Fibroblast of skin of abdomen (primary cell): ENCODE data around the gene HAUS5.
A peak's percentile ranks its signal among the peaks of the same experiment; 100 is the strongest.

Source experiments
- DNase-seq: peaks from one replicate; pipeline ENCODE4 v3.0.0-alpha.2; 2013

The HAUS5 gene

DNA sequence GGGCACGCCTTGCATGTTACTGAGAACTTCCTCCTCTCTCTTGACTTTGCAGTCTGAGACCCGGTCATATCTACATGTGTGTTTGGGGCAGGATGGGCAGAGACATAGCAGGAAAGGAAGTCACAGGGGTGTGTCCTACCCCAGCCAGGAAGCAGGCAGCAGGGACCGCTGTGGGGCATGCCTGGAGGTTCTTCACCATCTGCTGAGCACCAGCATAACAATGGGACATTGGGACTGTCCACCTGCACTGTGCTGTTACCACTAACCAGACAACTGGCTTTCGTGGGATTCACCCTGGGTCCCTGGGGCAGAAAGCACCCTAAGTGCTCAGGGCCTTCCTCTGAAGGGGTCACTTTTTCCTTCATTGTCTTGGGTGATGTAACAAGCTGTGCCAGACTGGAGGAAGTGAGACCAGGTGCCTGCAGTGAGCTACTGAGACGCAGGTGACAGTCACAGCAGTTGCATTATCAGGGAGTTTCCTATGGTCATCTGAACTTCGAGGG lies 2.6 kb upstream of the HAUS5 start:
- DNase-seq: no peak

DNA sequence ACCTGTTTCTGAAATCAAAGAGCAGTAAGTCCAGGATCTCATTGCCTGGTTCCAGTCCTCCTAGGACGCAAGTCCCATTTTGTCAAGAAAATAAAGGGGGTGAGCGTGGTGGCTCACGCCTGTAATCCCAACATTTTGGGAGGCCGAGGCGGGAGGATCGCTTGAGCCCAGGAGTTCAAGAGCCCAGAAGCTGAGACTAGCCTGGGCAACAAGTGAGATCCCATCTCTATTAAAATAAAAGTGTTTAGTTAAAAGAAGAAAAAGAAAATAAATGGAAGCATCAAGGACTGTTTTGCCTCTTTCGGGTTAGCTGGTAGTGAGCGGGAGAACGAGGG lies 344 bp upstream of the HAUS5 start:
- no peak for DNase-seq

DNA sequence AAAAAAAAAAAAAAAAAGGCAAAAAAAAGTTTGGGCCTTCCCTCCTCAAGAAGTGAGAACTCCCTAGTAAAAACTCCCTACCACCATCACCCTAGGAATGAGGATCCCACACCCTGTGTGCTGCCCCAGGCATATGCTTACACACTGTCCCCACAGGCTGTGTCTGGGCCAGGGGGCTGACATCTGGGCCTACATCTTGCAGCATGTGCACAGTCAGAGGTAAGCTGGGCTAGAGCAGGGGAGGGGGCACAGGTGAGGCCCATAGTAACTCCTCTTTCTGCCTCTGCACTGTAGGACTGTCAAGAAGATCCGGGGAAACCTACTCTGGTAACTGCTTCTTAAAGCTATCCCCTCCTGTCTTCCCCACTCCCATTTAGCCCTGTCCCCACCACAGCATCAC lies 1.0 kb downstream of the HAUS5 start:
- no peak for DNase-seq

DNA sequence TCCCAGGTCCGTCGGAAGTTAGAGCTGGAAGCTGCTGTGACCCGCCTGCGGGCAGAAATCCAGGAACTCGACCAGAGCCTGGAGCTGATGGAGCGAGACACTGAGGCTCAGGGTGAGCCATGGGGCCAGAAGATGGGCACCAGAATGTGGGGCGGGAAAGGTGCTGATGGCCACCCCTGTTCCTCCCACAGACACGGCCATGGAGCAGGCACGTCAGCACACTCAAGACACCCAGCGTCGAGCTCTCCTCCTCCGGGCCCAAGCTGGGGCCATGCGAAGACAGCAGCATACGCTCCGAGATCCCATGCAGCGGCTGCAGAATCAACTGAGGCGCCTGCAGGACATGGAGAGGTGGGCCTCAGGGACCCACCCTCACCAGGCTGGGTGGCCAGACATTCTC lies 2.5 kb downstream of the HAUS5 start:
- DNase-seq: no peak

DNA sequence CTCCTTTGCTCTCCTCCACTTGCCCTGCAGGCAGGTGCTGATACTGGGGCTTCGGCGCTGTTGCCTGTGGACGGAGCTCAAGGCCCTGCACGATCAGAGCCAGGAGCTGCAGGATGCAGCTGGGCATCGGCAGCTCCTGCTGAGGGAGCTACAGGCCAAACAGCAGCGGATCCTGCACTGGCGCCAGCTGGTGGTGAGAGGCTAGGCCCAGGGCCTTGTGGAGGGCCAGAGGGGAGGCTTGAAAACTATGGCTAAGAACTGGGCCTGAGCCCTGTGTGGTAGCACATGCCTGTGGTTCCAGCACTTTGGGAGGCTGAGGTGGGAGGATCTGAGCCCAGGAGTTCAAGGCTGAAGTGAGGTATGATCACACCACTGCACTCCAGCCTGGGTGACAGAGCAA lies 6.3 kb downstream of the HAUS5 start:
- DNase-seq: no peak

DNA sequence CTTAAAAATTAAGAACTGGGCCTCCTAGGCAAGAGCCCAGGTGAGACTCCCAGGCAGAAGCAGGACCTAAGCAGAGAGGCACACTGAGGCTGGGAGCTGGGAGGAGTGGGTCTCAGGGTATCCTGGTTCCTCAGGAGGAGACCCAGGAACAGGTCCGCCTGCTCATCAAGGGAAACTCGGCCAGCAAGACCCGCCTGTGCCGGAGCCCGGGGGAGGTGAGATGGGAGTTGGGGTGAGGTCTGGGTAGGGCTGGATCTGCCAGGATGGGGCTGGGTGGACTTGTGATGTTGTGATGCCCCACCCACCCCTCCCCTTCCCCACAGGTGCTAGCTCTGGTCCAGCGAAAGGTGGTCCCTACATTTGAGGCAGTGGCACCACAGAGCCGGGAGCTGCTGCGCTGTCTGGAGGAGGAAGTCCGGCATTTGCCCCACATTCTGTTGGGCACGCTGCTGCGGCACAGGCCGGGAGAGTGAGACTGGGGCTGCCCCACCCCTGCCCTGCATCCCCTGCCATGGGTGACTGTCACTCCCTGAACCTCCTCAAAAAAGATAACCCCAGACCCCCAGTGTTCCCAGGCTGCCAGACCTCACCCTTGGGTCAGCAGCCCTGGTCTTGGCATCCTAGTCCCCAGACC lies 6.9 kb downstream of the HAUS5 start:
- DNase-seq: no peak

DNA sequence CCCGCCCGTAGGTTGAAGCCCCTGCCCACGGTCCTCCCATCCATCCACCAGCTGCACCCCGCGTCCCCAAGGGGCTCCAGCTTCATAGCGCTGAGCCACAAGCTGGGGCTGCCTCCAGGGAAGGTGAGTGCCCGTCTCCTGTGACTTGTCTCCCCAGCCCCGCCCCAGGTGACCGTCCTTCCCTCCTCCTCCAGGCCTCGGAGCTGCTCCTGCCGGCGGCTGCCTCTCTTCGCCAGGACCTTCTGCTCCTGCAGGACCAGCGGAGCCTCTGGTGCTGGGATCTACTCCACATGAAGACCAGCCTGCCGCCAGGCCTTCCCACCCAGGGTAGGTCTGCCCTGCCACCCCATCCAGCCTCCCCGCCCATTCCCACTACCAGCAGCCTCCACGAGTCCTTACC lies 7.5 kb downstream of the HAUS5 start:
- no peak for DNase-seq

DNA sequence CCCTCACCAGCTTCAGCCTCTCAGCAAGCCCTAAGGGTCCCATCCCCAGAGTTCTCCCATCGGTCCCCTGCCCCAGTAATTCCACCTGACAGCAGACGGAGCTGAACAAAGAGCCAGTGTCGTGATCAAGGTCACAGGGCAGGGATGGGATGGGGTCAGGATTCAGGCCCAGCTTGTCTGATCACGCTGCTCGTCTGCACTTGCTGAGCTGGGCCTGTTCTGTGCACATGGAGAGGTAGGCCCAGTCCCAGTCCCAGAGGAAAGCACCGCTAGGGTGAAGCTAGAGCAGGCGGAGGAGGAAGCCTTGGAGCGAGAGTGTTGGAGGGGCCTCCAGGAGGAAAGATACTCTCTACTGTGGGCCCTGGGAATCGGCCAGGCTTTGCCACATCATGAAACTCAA lies 9.2 kb downstream of the HAUS5 start:
- no peak for DNase-seq

DNA sequence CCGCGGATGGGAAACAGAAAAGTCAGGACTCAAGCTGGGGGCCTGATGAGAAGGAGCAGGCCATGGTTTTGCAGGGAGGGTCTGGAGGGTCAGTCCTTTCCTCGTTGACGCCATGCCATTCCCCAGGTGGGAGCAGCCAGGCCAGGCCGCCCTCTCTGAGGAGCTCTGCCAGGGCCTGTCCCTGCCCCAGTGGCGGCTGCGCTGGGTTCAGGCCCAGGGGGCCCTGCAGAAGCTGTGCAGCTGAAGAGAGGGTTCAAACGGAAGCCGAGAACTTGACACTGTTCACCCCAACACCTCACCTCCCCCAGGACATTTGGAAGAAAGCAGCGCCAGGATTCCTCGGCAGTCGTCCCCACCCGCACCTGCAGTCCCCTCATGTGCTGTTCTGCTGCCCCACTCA lies 10.2 kb downstream of the HAUS5 start:
- DNase-seq: no peak

DNA sequence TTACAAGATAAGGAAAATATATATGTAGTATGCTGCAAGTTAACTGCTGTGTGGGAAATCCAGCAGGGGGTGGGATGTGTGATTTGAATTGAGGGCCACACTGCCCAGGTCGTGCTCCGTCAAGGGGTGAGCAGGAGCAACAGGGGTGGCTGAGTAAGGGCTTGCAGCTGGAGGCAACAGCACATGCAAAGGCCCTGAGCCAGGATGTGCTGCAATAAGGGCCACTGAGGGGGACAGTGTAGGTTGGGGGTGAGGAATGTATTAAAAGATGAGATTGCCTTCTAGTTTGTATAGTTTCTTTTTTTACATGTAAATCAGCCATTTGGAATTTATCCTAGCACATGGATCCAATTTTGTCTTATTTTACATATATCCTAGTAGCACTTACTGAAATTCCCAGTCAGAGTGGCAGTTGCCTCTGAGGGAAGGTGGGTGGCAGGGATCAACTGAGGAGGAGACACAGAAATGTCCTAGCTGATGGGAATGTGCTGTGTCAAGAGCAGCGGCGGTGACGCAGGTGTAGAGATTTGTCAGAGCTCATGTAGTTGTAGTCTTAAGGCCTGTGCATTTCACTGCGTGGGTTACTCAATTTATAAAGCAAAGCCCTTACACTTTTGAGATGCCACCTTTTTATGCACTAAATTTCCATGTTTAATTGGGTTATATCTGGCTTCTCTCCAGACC lies 10.9 kb downstream of the HAUS5 start:
- DNase-seq: no peak

DNA sequence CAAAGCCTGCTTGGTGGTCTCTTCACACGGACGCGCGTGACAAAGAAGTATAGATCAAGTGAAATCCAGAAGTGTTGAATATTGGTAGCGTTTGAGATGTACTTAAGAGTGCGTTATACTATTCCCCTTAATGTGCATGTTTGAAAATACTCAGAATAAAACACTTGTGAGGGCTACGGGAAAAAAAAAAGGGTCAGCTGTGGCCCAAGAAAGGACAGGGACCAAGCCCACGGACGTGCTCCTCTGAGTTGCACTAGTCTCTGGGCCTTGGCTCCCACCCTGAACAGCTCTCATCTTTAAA lies 15.7 kb downstream of the HAUS5 start:
- no peak for DNase-seq

DNA sequence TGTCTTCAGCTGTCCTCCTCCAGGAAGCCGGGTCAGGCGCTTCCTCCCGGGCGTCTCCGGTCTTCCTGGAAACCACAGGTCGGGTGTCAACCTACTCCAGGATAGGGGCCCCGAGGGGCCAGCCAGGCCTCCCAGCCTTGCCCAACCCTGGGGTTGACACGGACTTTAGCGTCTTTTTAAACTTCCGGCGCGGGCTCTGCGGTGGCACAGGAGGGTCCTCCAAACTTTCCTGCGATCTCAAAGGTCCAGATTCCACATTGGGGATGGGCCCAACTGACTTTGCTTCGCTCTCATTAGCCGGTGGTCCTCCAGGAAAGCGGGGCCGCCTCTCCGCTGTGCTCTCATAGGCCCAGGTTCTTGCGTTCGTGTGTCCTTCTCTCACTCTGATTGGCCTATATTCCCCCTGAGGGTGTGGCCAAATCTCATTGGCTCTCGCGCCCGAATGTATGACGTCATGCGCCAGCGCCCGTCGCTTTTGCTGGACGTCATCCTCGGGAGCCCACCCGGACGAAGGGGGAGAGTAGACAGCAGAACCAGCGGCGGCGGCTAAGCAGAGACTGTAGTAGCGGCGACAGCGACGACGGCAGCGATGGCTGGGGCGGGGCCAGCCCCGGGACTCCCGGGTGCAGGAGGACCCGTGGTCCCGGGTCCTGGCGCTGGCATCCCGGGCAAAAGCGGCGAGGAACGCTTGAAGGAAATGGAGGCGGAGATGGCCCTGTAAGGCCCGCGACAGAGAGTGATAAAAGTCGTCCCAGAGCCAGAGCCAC lies 16.2 kb downstream of the HAUS5 start, which contains the start of gene RBM42:
Gene RBM42 (plus strand): TSS at position 472 of the 767 bp plus-strand sequence. CDS start 118 bp downstream, at position 590.
- peak; percentile 99 for DNase-seq

DNA sequence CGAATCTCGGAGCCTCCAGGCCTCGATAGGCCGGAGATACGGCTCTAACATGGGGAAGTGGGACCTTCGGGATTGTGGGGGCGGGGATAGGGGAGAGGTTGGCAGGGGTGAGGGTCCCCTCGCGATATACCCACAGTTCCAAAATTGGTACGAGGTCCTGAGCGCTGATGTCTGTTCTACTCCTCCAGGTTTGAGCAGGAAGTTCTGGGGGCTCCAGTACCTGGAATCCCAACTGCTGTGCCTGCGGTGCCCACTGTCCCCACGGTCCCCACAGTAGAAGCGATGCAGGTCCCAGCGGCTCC lies 16.7 kb downstream of the HAUS5 start:
- DNase-seq: no peak

DNA sequence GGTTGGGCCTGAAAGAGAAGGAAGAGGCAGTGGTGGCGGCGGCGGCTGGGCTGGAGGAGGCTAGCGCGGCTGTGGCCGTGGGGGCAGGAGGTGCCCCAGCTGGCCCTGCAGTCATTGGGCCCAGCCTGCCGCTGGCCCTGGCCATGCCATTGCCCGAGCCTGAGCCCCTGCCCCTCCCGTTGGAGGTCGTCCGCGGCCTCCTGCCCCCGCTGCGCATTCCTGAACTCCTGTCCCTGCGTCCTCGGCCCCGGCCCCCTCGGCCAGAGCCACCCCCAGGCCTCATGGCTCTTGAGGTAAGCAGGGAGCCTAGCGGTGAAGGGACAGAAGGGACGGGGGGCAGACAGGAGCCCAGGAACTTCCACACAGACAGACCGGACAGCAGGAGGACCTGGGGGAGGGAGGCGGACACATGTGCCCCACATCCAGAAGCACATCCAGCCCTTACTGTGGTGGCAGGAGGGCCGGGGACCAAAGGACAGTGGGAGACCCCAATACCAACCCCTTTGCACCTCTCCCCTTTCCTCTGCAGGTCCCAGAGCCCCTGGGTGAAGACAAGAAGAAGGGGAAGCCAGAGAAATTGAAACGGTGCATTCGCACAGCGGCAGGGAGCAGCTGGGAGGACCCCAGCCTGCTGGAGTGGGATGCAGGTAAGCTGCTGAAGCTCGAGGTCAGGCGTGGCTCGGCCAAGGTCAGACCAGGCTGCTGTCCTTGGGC lies 21.3 kb downstream of the HAUS5 start:
- no peak for DNase-seq

DNA sequence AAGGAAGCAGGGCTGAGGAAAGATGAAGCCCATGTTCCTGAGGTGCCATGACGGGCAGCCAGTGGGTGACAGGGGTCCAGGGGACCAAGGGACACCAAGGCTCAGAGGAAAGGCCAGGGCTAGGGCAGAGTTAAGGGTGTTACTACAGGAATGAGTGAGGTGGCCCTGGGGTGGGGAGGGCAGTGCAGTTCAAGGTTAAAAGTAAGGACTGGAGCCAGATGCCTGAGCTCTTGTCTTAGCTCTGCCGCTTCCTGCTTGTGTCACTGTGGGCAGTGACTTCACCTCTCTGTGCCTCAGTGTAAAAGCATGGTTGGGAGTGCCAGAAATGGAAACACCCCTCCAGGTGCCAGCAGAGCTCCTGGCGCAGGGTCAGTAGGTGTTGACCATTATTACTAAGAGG lies 24.1 kb downstream of the HAUS5 start:
- DNase-seq: no peak

DNA sequence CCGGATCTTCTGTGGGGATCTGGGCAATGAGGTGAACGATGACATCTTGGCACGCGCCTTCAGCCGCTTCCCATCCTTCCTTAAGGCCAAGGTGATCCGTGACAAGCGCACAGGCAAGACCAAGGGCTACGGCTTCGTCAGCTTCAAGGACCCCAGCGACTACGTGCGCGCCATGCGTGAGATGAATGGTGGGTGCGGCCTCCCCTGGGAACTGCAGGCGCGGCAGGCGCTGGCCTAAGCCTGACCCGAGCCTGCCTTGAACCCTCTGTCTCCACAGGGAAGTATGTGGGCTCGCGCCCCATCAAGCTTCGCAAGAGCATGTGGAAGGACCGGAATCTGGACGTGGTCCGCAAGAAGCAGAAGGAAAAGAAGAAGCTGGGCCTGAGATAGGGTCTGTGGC lies 24.6 kb downstream of the HAUS5 start:
- no peak for DNase-seq

DNA sequence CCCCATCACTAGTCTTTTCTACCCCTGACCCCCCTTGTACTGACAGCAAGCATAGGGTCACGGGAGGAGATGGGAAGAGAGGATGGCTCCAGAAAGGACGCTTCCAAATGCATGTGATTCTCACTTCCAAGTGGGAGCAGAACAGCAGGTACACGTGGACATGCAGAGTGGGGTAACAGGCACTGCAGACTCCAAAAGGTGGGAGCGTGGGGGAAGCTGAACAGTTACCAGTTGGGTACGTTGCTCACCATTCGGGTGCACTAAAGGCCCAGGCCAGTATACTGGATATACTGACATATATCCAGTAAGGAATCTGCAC lies 26.7 kb downstream of the HAUS5 start:
- DNase-seq: no peak

DNA sequence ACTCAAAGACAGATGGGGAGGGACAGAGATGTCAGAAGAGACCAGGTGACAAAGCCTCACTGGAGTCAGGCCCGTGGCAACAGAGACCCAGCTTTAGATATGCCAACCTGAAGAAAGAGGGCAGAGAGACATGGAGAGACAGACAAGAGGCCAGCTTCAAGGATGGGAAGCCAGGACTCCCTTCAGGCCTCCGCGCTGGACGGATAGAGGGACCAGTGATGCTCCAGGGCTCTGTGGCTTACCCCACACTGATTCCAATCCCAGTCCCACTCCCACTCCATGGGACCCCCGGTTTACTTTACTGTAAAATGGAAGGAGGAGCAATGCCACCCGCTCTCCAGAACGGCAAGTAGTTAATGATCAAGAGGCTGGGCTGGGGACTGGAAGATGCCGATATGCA lies 27.3 kb downstream of the HAUS5 start:
- no peak for DNase-seq

DNA sequence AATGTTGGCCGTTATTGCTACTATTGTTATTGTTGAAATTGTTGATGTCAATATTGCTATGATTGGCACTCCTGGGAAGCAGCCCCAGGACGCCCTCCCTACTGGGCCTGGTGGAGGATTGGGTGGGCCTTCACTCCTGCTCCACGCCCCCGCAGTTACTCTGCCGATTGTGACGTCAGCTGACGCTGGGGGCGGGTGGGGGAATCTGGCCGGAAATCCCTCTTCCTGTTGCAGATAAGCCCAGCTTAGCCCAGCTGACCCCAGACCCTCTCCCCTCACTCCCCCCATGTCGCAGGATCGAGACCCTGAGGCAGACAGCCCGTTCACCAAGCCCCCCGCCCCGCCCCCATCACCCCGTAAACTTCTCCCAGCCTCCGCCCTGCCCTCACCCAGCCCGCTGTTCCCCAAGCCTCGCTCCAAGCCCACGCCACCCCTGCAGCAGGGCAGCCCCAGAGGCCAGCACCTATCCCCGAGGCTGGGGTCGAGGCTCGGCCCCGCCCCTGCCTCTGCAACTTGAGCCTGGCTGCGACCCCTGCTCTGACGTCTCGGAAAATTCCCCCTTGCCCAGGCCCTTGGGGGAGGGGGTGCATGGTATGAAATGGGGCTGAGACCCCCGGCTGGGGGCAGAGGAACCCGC lies 29.1 kb downstream of the HAUS5 start, which contains the start of gene ETV2:
Gene ETV2 (plus strand): TSS at position 231 of the 637 bp plus-strand sequence. CDS start 716 bp downstream, outside the sequence.
- DNase-seq: peak; percentile 39

DNA sequence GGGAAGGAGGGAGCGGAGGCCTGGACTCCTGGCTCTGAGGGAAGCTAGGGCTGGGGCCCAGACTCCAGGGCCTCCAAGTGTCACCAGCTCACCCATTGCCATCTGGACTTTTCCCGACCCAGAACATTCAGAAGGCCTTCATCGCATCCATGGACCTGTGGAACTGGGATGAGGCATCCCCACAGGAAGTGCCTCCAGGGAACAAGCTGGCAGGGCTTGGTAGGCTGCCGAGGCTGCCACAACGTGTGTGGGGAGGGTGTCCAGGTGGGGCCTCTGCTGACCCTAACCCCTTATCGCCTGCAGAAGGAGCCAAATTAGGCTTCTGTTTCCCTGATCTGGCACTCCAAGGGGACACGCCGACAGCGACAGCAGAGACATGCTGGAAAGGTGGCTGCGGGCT lies 29.8 kb downstream of the HAUS5 start:
- DNase-seq: no peak

DNA sequence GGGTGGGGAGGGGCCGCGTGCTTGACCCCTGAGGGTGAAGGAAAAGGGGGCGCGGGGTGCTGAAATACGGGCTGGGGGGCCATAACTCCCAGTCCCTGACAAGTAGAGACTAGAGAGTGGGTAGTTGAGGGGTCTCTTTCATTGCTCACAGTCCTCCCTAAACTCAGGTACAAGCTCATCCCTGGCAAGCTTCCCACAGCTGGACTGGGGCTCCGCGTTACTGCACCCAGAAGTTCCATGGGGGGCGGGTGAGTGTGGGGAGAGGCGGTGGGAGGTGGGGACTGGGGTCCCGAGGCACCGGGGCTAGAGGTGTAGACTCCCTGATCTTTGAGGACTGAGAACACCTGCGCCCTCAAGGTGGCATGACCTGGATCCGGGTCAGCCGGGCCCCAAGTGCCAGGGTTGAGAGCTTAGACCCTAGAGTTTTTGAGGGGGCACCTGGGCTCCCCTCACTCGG lies 30.3 kb downstream of the HAUS5 start:
- no peak for DNase-seq

DNA sequence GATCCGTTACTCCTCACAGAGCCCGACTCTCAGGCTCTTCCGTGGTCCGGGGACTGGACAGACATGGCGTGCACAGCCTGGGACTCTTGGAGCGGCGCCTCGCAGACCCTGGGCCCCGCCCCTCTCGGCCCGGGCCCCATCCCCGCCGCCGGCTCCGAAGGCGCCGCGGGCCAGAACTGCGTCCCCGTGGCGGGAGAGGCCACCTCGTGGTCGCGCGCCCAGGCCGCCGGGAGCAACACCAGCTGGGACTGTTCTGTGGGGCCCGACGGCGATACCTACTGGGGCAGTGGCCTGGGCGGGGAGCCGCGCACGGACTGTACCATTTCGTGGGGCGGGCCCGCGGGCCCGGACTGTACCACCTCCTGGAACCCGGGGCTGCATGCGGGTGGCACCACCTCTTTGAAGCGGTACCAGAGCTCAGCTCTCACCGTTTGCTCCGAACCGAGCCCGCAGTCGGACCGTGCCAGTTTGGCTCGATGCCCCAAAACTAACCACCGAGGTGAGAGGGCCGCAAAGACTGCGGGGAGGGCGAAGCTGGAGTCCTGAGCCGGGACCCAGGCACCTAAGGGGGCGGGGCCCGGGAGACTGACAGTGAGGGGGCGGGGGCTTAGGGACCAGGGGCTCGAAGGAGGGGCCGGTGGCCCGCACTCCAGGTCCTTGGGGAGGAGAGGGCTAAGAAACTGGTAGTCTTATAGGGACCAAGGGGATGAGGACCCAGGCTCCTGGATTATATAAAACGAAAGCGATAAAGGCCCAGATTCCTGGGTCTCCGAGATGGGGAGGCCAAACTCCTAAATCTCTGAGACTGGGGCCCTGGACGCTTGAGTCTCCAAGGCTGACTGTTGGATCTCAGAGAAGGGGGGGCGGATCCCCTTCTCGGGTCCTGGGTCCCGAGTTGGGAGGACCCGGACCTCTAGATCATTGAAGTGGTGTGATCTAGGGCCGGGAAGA lies 31.0 kb downstream of the HAUS5 start:
- peak; percentile 77 for DNase-seq
